Neutrophil (primary cell): Measurements from ENCODE around the gene URGCP.
A peak's percentile ranks its signal among the peaks of the same experiment; 100 is the strongest.

Source experiments
- H3K27ac ChIP-seq: fragments of 200-600 bp; sonication (generic); 2 replicates; pipeline ENCODE4 v1.5.1; 2016; ENCODE audit warnings: mild to moderate bottlenecking, moderate library complexity
- H3K27me3 ChIP-seq: fragments of 200-600 bp; sonication (generic); 2 replicates; pipeline ENCODE4 v1.6.0; 2016; ENCODE audit warnings: mild to moderate bottlenecking
- H3K36me3 ChIP-seq: fragments of 200-600 bp; sonication (generic); 2 replicates; pipeline ENCODE4 v1.5.1; 2017
- H3K4me1 ChIP-seq, 2 experiments: fragments of 200-600 bp in 1 of 2; sonication (generic) in 1 of 2; 1 replicate in 1 of 2; 2 replicates in 1 of 2; pipeline versions ENCODE4 v1.5.1 to v1.6.1; 2013 to 2016; ENCODE audit warnings: low read depth in 1 of 2, low read length in 1 of 2, mild to moderate bottlenecking in 1 of 2, moderate library complexity in 1 of 2; ENCODE audit not compliant: control insufficient read depth in 1 of 2, insufficient read depth in 1 of 2
- H3K4me3 ChIP-seq, 2 experiments: fragments of 200-600 bp in 1 of 2; sonication (generic) in 1 of 2; 1 replicate in 1 of 2; 2 replicates in 1 of 2; pipeline ENCODE4 v1.5.1; 2013 to 2016; ENCODE audit warnings: low read depth in 1 of 2, low read length in 1 of 2, mild to moderate bottlenecking in 1 of 2, moderate library complexity in 1 of 2
- H3K9me3 ChIP-seq: fragments of 200-600 bp; sonication (generic); 2 replicates; pipeline ENCODE4 v1.5.1; 2016
- CTCF ChIP-seq: fragments of 200-600 bp; sonication (generic); IDR thresholded peaks from 2 replicates; pipeline ENCODE4 v1.5.1; 2016; ENCODE audit warnings: antibody characterized with exemption

URGCP gene, protein sequence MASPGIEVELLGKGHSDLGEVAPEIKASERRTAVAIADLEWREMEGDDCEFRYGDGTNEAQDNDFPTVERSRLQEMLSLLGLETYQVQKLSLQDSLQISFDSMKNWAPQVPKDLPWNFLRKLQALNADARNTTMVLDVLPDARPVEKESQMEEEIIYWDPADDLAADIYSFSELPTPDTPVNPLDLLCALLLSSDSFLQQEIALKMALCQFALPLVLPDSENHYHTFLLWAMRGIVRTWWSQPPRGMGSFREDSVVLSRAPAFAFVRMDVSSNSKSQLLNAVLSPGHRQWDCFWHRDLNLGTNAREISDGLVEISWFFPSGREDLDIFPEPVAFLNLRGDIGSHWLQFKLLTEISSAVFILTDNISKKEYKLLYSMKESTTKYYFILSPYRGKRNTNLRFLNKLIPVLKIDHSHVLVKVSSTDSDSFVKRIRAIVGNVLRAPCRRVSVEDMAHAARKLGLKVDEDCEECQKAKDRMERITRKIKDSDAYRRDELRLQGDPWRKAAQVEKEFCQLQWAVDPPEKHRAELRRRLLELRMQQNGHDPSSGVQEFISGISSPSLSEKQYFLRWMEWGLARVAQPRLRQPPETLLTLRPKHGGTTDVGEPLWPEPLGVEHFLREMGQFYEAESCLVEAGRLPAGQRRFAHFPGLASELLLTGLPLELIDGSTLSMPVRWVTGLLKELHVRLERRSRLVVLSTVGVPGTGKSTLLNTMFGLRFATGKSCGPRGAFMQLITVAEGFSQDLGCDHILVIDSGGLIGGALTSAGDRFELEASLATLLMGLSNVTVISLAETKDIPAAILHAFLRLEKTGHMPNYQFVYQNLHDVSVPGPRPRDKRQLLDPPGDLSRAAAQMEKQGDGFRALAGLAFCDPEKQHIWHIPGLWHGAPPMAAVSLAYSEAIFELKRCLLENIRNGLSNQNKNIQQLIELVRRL

GRCh38 chr7:43906331-43907010 lies at the start of gene URGCP:
Gene URGCP, minus strand, starts transcription at chr7:43906596. Its CDS starts 21 bp downstream, at chr7:43906575.
- TF ChIP-seq CTCF = no peak
- Histone ChIP-seq H3K4me3 (peak within 1 kb of the TSS; percentile 56 to 66), H3K9me3 (no peaks in the 10 kb centered on the region), H3K27ac (no peak within 1 kb of the TSS), H3K4me1 (peaks cover 9 to 11% of the 10 kb centered on the region in 2 experiments), H3K27me3 (peaks cover 11% of the 10 kb centered on the region), H3K36me3 (no peaks in the 10 kb centered on the region)

GRCh38 chr7:43956027-43956426 lies 49.6 kb upstream of the URGCP start:
- H3K4me3 ChIP-seq = no peak overlapping the region
- no peaks in the 10 kb centered on the region for H3K4me1 ChIP-seq
- peaks cover 14% of the 10 kb centered on the region for H3K36me3 ChIP-seq
- no peaks in the 10 kb centered on the region for H3K9me3 ChIP-seq
- no peak overlapping the region for H3K27ac ChIP-seq
- no peaks in the 10 kb centered on the region for H3K27me3 ChIP-seq
- TF ChIP-seq CTCF = no peak

GRCh38 chr7:43954524-43955228 lies 48.3 kb upstream of the URGCP start:
- H3K27me3 ChIP-seq = no peaks in the 10 kb centered on the region
- H3K4me3 ChIP-seq = no peak overlapping the region
- no peak overlapping the region for H3K27ac ChIP-seq
- H3K36me3 ChIP-seq = peaks cover 21% of the 10 kb centered on the region
- no peaks in the 10 kb centered on the region for H3K9me3 ChIP-seq
- no peaks in the 10 kb centered on the region for H3K4me1 ChIP-seq
- TF ChIP-seq CTCF = no peak

DNA sequence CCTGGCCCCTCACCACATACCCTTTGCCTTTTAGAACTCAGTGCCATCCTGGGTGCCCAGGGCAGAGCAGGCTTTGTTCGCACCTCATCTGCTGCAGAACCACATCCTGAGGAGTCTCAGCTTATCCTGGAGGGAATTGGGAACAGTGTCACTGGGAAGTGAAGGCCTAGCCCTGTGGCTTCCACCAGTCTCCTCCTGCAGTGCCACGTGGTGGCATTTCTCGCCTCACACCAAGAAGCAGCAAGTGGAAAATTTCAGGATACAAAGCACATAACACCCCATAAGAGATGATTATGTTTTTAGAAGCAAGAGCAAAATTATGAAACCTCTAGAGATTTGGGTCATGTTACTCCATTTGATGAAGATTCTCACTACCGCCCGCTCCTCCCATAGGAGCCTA lies 46.7 kb upstream of the URGCP start:
- H3K36me3 ChIP-seq = peaks cover 21% of the 10 kb centered on the region
- H3K9me3 ChIP-seq = no peaks in the 10 kb centered on the region
- TF ChIP-seq CTCF = no peak
- no peaks in the 10 kb centered on the region for H3K27me3 ChIP-seq
- no peak overlapping the region for H3K27ac ChIP-seq
- no peaks in the 10 kb centered on the region for H3K4me1 ChIP-seq
- H3K4me3 ChIP-seq = no peak overlapping the region

DNA sequence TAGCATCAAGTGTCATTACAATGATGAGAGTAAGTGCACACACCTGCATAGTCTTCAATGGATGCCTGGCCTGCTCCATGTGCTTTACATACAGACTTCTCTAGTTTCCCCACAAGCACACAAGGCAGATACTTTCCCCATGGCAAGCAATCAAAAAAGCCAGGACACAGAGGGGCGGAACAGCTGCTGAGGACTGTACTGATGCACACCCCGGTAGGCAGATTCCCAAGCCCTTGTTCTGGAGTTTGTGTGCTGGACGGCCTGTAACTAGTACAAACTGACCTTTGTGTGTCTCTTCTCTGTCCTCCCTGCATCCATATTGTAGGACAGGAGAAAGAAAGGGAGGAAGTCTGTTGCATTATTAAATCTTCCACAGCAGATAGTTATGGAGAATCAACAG lies 45.6 kb upstream of the URGCP start:
- peaks cover 21% of the 10 kb centered on the region for H3K36me3 ChIP-seq

More for the DNA sequence above, 45.6 kb upstream of the URGCP start:
- Histone ChIP-seq H3K27ac (no peak overlapping the region), H3K27me3 (no peaks in the 10 kb centered on the region), H3K4me1 (no peaks in the 10 kb centered on the region), H3K4me3 (no peak overlapping the region), H3K9me3 (no peaks in the 10 kb centered on the region)
- TF ChIP-seq CTCF = no peak
